Transverse colon (tissue), 3 donors: ENCODE results near the gene LRP5.

ENCODE experiments used
- EP300 ChIP-seq: sonication (generic); formaldehyde crosslinking; IDR thresholded peaks from one replicate; pipeline ENCODE4 v1.6.1; 2017; ENCODE audit warnings: antibody characterized with exemption, low read depth
- POLR2A ChIP-seq: fragments of 450-650 bp; IDR thresholded peaks from one replicate; pipeline ENCODE4 v1.6.1; 2016; ENCODE audit warnings: antibody characterized with exemption, mild to moderate bottlenecking, moderate library complexity
- TF ChIP-seq, protein P1 (sequence below), 5 experiments: fragments of 200-600 bp in 3 of 5; fragments of 450-650 bp in 2 of 5; sonication (generic) in 3 of 5; IDR thresholded peaks; 1 replicate in 2 of 5; 2 replicates in 3 of 5; pipeline ENCODE4 v1.5.1; 2016 to 2017; ENCODE audit warnings: antibody characterized with exemption in 5 of 5, inconsistent platforms in 3 of 5, mild to moderate bottlenecking in 2 of 5, moderate library complexity in 1 of 5

DNA sequence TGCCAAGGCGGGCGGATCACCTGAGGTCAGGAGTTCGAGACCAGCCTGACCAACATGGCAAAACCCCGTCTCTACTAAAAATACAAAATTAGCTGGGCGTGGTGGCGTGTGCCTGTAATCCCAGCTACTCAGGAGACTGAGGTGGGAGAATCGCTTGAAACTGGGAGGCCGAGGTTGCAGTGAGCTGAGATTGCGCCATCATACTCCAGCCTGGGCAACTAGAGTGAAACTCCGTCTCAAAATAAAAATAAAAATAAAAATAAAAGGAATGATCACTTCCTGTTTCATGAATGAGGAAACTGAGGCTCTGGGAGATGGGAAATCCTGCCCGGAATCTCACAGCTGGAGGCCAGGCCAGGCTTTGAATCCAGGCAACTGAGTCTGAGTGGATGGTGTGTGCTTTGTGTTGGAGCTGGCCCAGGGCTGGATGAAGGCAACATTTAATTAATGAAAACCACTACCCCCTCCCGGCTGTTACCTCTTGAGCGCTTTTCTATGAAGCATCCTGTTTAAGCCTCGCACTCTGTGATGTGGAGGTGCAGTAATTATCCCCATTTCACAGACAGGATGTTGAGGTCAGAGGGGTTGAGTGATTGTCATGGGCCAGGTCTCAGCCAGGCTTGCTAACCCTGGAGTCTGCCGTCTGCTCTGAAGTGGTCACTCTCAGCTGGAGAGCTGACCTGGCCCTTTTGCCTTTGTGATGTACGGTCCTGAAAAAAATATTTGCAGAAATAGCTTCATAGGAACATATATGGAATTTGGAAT lies 27.8 kb downstream of the LRP5 start:
- TF ChIP-seq, protein P1, sequence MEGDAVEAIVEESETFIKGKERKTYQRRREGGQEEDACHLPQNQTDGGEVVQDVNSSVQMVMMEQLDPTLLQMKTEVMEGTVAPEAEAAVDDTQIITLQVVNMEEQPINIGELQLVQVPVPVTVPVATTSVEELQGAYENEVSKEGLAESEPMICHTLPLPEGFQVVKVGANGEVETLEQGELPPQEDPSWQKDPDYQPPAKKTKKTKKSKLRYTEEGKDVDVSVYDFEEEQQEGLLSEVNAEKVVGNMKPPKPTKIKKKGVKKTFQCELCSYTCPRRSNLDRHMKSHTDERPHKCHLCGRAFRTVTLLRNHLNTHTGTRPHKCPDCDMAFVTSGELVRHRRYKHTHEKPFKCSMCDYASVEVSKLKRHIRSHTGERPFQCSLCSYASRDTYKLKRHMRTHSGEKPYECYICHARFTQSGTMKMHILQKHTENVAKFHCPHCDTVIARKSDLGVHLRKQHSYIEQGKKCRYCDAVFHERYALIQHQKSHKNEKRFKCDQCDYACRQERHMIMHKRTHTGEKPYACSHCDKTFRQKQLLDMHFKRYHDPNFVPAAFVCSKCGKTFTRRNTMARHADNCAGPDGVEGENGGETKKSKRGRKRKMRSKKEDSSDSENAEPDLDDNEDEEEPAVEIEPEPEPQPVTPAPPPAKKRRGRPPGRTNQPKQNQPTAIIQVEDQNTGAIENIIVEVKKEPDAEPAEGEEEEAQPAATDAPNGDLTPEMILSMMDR (IDR thresholded peaks at IDR 0.05), result no peak
- TF ChIP-seq EP300 (no peak), POLR2A (no peak)
